Activated T-helper 17 cell treated with anti-CD3 and anti-CD28 coated beads, Interleukin-2, amount 50 U/mL, for 72 hours (primary cell): ENCODE data around the gene ZNF654. TPM values are rescaled to one million over a fixed set of nuclear protein-coding genes. Genes with fewer than 3 reads are reported as not detected.
A peak's percentile ranks its signal among the peaks of the same experiment; 100 is the strongest.
"Not testable (repeated sequence)": the region's sequence is repeated elsewhere in the genome, so short reads cannot be mapped to it uniquely, and the experiment has no call there.

Experiments
- ATAC-seq: fragments of 150-1000 bp; cut with Tn5 transposase; replicated peaks from 2 replicates; pipeline ENCODE4 v1.10.0; 2021; ENCODE audit warnings: mild to moderate bottlenecking, moderate library complexity
- H3K27ac Mint-ChIP-seq: one replicate; pipeline ENCODE4 v1.8.0; 2022; ENCODE audit warnings: mixed read lengths
- H3K27me3 Mint-ChIP-seq: one replicate; pipeline ENCODE4 v1.8.0; 2022; ENCODE audit warnings: mixed read lengths
- H3K36me3 Mint-ChIP-seq: one replicate; pipeline ENCODE4 v1.8.0; 2022; ENCODE audit warnings: low read depth, mild to moderate bottlenecking, mixed read lengths
- H3K4me1 Mint-ChIP-seq: one replicate; pipeline ENCODE4 v1.8.0; 2022; ENCODE audit warnings: mixed read lengths
- H3K4me3 Mint-ChIP-seq: one replicate; pipeline ENCODE4 v1.8.0; 2022; ENCODE audit warnings: mild to moderate bottlenecking, mixed read lengths
- H3K9me3 Mint-ChIP-seq: one replicate; pipeline ENCODE4 v1.8.0; 2022; ENCODE audit warnings: mixed read lengths
- total RNA-seq, 2 donors: library from RNA; stranded (reverse); gene quantifications; one replicate each; pipeline ENCODE4 v1.2.3, GENCODE V29; 2022

Gene ZNF654
- total RNA-seq: 10 to 100 TPM; 24.6 to 37.0 TPM

DNA sequence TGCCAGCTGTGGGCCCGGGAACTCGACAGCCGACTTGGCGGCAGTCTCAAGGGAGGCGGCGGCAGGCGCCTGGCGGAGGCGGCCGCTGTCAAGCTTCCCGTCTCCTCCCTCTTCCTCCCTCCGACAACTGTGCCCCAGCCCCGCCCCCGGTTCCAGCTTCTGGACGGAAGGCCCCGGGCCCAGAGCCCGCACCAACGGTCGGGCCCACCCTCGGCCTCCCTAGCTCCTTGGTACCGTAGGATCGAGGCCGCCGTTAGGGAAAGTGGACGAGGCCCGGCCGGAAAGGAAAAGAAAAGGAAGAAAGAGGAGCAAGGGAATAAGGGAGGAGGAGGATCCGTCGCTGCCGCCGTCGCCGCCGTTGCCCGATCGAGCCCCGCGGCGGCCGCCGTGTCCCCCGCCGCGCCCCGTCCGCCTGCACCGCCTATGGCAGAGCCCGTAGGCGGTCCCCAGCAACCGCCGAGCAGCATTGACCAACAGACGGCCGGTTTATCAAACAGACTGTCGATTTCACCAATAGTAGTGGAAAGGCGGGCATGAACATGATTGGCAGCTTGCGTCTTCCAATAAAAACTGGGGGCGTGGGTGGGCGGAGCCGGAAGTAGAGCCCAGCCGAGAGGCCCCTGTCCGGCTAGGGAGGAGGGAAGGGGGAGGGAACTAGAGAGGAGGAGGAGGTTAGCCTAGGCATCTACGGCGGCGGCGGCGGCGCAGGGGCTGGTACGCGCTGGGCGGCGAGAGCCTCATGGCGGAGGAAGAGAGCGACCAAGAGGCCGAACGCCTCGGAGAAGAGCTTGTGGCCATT, at the start of gene ZNF654, which contains the start of gene CGGBP1:
TSS of gene ZNF654 (plus strand) at position 675 of the 799 bp plus-strand sequence. CDS start at position 740, 65 bp downstream.
TSS of gene CGGBP1 (minus strand) at position 425 of the 799 bp plus-strand sequence. CDS start 3,029 bp downstream, outside the sequence.
- Mint-ChIP-seq H3K36me3 (peaks cover 72% of the 10 kb centered on the region), H3K4me3 (peak within 1 kb of the TSS; percentile 96), H3K4me1 (peaks cover 30% of the 10 kb centered on the region), H3K27me3 (no peaks in the 10 kb centered on the region), H3K27ac (peak within 1 kb of the TSS; percentile 95), H3K9me3 (no peaks in the 10 kb centered on the region)
- ATAC-seq: peak; percentile 94

DNA sequence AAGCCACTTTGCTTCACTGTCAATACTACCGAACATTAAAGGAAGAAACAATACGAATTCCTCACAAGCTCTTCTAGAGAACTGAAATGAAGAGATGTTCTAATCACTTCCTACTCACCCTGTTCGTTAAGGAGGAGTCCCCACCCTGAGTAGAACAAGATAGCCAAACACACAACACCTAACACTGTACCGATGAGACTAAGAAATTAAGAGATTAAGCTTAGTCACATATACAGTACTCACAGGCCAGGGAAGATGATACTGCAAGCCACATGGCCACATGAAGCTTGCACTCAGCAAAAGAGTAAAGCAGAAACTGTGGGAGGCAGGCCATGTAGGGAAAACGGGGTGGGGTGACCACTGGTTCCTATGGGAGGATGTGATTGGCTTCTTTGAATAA, 48.2 kb upstream of the ZNF654 start:
- Mint-ChIP-seq H3K9me3 (no peaks in the 10 kb centered on the region), H3K4me1 (no peaks in the 10 kb centered on the region), H3K4me3 (no peak overlapping the region), H3K27me3 (peaks cover 4% of the 10 kb centered on the region), H3K36me3 (no peaks in the 10 kb centered on the region), H3K27ac (no peak overlapping the region)
- ATAC-seq: no peak

DNA sequence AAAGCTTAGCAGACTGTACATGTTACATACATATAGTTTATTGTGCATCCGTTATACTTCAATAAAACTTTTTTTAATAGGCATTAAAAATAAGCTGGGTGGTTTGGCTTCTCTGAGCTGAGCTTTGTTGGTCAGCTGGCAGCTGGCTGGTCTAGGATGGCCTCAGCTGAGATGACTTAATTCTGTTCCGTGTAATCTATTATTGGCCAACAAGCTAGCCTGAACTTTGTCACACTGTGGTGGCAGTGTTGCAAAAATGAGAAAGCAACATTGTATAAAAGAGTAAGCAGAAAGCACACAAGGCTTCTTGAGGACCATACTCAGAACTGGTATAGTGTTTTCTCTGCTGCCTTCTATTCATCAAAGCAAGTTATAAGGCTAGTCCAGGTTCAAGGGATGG, 45.5 kb upstream of the ZNF654 start:
- H3K27ac Mint-ChIP-seq: no peak overlapping the region
- H3K27me3 Mint-ChIP-seq: no peaks in the 10 kb centered on the region
- H3K4me3 Mint-ChIP-seq: no peak overlapping the region
- no peaks in the 10 kb centered on the region for H3K9me3 Mint-ChIP-seq
- no peaks in the 10 kb centered on the region for H3K36me3 Mint-ChIP-seq
- no peak for ATAC-seq
- peaks cover 8% of the 10 kb centered on the region for H3K4me1 Mint-ChIP-seq

DNA sequence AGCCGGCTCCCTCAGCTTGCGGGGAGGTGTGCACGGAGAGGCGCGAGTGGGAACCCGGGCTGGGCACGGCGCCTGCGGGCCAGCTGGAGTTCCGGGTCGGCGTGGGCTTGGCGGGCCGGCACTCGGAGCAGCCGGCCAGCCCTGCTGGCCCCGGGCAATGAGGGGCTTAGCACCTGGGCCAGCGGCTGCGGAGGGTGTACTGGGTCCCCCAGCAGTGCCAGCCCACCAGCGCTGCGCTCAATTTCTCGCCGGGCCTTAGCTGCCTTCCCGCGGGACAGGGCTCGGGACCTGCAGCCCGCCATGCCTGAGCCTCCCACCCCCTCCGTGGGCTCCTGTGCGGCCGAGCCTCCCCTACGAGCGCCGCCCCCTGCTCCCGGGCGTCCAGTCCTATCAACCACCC, 43.4 kb upstream of the ZNF654 start:
- H3K9me3 Mint-ChIP-seq, H3K27ac Mint-ChIP-seq, H3K4me1 Mint-ChIP-seq, ATAC-seq, H3K27me3 Mint-ChIP-seq, H3K36me3 Mint-ChIP-seq, H3K4me3 Mint-ChIP-seq: not testable (repeated sequence)

DNA sequence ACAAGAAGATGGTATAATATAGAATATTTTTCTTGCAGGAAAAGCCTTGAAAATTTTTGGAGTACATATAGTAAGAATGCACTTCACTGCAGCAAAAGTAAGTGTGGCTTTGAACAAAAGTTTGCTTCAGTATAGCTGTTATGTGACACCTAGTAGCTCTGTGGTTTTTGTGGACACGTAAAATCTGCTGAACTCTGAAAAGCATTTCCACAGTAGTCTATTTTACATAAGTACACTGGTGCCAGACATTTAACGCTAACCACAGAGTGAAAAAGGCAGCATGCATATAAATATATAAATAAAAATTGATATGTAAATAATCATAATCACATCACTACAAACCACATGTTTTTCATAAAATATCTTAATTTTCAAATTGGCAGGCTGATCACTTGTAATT, 40.0 kb upstream of the ZNF654 start:
- ATAC-seq: peak; percentile 77
- no peaks in the 10 kb centered on the region for H3K27me3 Mint-ChIP-seq
- H3K4me3 Mint-ChIP-seq: no peak overlapping the region
- no peaks in the 10 kb centered on the region for H3K9me3 Mint-ChIP-seq
- peaks cover 8% of the 10 kb centered on the region for H3K4me1 Mint-ChIP-seq
- no peaks in the 10 kb centered on the region for H3K36me3 Mint-ChIP-seq
- H3K27ac Mint-ChIP-seq: no peak overlapping the region

DNA sequence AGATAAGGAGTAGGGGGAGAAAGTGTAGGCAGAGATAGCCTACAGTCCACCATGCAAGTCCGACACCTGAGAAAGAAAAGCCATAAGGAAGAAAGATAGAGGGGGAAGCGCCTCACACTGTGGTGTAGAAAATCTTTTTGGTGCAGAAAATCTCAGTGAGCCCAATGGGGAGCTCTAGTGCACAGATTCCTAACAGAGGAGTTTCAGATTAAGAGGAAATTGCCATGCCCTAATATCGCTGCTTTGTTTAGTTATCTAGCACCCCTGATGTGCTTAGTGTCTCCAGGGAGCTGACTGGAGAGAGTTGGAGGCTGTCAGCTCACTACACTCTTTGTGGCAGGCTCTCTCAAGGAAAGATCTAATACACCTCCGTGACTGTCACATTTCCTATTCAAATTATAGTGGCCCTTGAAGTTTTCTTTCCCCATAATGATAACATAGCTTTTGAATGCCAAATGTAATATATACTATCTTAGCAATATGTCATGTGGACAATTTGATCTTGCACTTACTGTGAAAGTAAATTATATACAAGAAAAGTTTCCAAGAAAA, 34.0 kb upstream of the ZNF654 start:
- Mint-ChIP-seq H3K36me3 (no peaks in the 10 kb centered on the region), H3K4me1 (peaks cover 7% of the 10 kb centered on the region), H3K27me3 (no peaks in the 10 kb centered on the region), H3K9me3 (no peaks in the 10 kb centered on the region), H3K27ac (no peak overlapping the region), H3K4me3 (no peak overlapping the region)
- ATAC-seq: no peak

DNA sequence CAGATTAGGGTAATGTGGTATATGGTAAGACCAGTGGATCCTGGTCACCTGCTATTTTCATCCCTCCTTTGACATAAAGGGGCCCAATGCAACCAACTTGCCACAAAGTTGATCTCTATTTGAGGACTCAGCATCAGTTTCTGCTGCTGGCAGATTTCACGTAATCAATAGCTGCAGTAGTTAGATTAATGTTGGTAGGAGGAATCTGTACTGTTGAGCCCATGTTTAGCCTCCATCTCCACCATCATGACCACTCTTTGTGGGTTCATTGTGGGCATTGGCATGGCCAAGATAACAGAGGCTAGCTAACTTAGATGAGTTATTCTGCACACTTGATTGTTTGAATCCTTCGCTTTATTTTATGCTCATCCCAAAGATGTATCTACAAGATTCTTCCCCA, 30.2 kb upstream of the ZNF654 start:
- Mint-ChIP-seq H3K27ac (no peak overlapping the region), H3K27me3 (no peaks in the 10 kb centered on the region), H3K9me3 (no peaks in the 10 kb centered on the region), H3K36me3 (no peaks in the 10 kb centered on the region), H3K4me1 (peaks cover 24% of the 10 kb centered on the region), H3K4me3 (no peak overlapping the region)
- ATAC-seq: no peak

DNA sequence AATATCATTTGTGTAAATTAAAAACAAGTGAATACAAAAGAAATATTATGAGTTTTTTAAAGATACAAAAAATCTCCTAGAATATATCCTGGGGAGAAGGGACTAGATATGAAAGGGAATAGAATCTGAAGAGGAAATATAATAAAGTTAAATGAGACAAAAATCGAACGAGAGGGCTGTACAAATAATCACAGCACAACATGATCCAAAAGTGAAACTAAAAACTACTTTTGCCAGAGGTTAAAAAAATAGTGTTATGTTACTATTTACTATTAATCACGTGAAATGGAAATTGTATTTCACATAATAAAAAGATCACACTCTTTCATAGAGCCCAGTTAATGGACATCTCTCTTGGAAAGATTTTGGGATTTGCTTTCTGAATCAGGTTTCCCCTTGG, 28.8 kb upstream of the ZNF654 start:
- ATAC-seq: no peak
- Mint-ChIP-seq H3K36me3 (no peaks in the 10 kb centered on the region), H3K9me3 (no peaks in the 10 kb centered on the region), H3K27ac (no peak overlapping the region), H3K4me3 (peak overlapping the region; percentile 38), H3K4me1 (peaks cover 24% of the 10 kb centered on the region), H3K27me3 (no peaks in the 10 kb centered on the region)

DNA sequence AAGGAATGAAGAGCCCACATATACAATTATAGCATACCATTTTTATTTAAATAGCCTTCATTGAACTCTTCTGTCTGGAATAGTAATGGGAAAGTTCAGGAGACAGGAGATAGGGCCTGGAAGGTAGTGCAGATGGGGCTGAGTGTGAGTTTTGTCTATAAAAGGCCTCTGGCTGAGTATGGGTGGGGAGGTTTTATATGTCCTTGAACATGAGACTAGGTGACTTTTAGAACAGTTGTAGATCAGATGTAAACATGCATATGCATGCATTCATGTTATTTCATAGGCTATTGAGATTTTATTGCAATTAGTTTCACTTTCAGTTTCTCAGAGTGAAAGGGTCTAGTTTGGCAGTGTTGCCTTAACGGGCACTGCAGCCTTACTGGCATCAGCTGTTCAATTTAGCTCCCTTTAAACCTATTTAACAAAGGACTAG, 27.4 kb upstream of the ZNF654 start:
- H3K4me3 Mint-ChIP-seq: peak overlapping the region; percentile 80
- no peaks in the 10 kb centered on the region for H3K27me3 Mint-ChIP-seq
- peak; percentile 83 for ATAC-seq
- H3K27ac Mint-ChIP-seq: peak overlapping the region; percentile 79
- no peaks in the 10 kb centered on the region for H3K36me3 Mint-ChIP-seq
- no peaks in the 10 kb centered on the region for H3K9me3 Mint-ChIP-seq
- H3K4me1 Mint-ChIP-seq: peaks cover 24% of the 10 kb centered on the region

DNA sequence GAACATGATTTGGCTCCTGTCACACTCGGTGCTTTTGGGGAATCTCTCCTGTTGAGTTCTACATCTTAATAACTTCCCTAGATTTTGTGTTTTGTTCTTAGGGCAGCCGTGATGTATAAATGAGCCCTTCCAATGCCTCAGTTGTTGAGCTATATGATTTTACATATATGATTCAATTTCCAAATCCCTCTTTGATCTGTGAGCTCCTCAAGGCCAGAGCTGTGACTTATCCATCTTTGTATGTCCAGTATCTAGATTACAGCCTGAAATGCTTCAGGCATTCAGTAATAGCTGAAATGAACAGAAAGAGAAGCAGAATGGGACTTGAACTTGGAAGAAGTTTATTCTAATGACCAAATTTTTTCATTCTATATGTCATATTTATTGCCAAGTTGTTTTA, 26.8 kb upstream of the ZNF654 start:
- H3K36me3 Mint-ChIP-seq: no peaks in the 10 kb centered on the region
- H3K27me3 Mint-ChIP-seq: no peaks in the 10 kb centered on the region
- H3K9me3 Mint-ChIP-seq: no peaks in the 10 kb centered on the region
- H3K4me1 Mint-ChIP-seq: peaks cover 24% of the 10 kb centered on the region
- peak; percentile 53 for ATAC-seq
- H3K4me3 Mint-ChIP-seq: peak overlapping the region; percentile 80
- peak overlapping the region; percentile 79 for H3K27ac Mint-ChIP-seq

DNA sequence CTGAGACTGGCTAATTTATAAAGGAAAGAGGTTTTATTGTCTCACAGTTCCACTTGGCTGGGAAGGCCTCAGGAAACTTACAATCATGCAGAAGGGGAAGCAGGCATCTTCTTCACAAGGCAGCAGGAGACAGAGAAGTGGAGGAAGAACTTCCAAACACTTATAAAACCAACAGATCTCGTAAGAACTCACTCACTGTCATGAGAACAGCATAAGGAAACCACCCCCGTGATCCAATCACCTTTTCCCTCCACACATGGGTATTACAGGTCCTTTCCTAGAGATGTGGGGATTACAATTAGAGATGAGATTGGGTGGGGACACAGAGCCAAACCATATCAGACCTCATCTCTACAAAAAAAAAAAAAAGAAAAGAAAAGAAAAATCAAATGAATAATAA, 26.0 kb upstream of the ZNF654 start:
- peaks cover 28% of the 10 kb centered on the region for H3K4me1 Mint-ChIP-seq
- H3K4me3 Mint-ChIP-seq: peak overlapping the region; percentile 80
- peaks cover 6% of the 10 kb centered on the region for H3K27me3 Mint-ChIP-seq
- H3K27ac Mint-ChIP-seq: peak overlapping the region; percentile 52
- ATAC-seq: no peak
- no peaks in the 10 kb centered on the region for H3K36me3 Mint-ChIP-seq
- no peaks in the 10 kb centered on the region for H3K9me3 Mint-ChIP-seq

DNA sequence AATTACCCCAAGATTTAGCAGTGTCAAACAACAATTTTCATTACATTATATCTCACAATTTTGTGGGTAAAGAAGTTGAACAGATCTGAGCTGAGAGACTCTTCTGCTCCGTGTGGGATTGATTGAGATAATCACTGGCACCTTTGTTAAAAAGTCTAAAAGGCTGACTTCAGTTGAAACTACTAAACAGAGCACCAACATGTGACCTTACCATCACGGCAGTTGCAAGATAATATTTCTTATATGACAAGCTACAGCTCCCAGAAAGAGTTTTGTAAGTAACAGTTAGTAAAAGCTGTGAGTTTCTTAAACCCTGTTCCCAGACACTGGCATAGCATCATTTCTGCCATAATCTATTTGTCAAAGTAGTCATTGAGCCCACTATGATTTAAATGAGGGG, 25.2 kb upstream of the ZNF654 start:
- no peak overlapping the region for H3K27ac Mint-ChIP-seq
- peaks cover 28% of the 10 kb centered on the region for H3K4me1 Mint-ChIP-seq
- no peaks in the 10 kb centered on the region for H3K9me3 Mint-ChIP-seq
- ATAC-seq: no peak
- H3K36me3 Mint-ChIP-seq: no peaks in the 10 kb centered on the region
- H3K27me3 Mint-ChIP-seq: peaks cover 6% of the 10 kb centered on the region
- no peak overlapping the region for H3K4me3 Mint-ChIP-seq

DNA sequence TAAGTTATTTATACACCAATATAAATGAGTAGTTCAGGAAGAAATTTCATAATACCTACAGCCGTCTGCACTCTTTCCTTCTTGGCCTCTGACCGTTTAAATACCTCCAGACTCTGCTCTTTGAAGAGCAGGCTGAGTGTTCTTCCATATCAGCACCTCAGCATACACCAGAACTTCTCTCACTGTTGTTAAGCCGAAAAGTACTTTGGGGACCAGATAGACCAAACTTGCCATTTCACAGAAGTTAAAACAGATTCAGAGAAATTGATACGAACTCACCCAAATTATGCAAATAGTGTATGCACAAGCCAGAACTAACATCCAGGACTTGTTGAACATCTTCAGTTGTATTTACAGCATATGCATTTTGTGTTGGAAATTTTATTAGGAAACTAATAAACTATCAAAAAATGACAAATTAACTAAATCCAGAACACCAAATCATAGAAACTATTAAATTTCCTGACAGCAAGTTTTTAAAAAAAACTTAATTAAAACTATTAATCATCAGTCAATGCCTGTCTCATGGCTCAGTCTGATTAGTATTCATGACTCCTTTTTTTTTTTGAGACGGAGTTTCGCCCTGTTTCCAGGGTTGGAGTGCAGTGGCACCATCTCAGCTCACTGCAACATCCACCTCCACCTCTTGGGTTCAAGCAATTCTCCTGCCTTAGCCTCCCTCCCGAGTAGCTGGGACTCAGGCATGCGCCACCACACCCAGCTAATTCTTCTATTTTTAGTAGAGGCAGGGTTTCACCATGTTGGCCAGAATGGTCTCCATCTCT, 24.4 kb upstream of the ZNF654 start:
- H3K27me3 Mint-ChIP-seq: peaks cover 6% of the 10 kb centered on the region
- H3K36me3 Mint-ChIP-seq: no peaks in the 10 kb centered on the region
- H3K4me1 Mint-ChIP-seq: peaks cover 23% of the 10 kb centered on the region
- ATAC-seq: no peak
- H3K9me3 Mint-ChIP-seq: no peaks in the 10 kb centered on the region
- H3K4me3 Mint-ChIP-seq: no peak overlapping the region
- H3K27ac Mint-ChIP-seq: no peak overlapping the region

DNA sequence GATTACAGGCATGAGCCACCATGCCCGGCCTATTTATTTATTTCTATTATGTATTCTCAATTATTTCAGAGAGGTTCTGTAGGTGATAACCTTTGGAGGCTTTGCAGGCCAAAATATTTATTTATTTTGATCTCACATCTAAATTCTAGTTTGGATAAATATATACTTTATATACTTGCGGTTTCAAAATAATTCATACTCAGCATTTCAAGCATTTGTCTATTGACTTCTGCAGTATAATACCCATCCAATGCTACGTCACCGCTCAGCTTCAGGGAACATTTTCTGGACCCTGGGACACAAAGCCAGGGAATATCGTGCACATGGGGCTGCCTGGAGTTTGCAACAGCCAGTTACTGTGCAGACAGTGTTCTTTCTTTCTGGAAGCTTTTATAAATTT, 22.8 kb upstream of the ZNF654 start:
- no peak overlapping the region for H3K27ac Mint-ChIP-seq
- H3K4me1 Mint-ChIP-seq: peaks cover 20% of the 10 kb centered on the region
- H3K9me3 Mint-ChIP-seq: no peaks in the 10 kb centered on the region
- ATAC-seq: no peak
- peaks cover 6% of the 10 kb centered on the region for H3K27me3 Mint-ChIP-seq
- no peaks in the 10 kb centered on the region for H3K36me3 Mint-ChIP-seq
- H3K4me3 Mint-ChIP-seq: no peak overlapping the region

DNA sequence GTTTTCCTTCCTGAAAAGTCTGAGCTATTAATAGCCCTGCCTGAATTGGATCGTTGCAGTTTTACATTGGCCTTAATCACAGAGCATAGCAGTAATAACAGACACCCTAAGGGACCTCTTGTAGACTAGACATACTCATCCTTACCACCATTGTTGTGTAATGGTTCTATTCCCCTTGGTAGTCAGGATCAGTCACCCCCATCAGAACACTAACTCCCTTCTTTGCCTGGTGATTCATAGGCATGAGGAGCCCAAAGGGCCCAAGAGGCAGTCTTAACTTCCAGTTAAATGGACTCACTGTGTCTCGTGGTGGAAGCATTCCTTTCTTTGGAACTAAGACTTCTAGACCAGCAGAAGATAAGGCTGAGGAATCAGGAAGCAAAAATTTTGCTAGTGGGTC, 20.5 kb upstream of the ZNF654 start:
- H3K27me3 Mint-ChIP-seq: peaks cover 6% of the 10 kb centered on the region
- no peaks in the 10 kb centered on the region for H3K9me3 Mint-ChIP-seq
- ATAC-seq: no peak

More for the DNA sequence above, 20.5 kb upstream of the ZNF654 start:
- H3K4me1 Mint-ChIP-seq: peaks cover 4% of the 10 kb centered on the region
- H3K4me3 Mint-ChIP-seq: no peak overlapping the region
- no peaks in the 10 kb centered on the region for H3K36me3 Mint-ChIP-seq
- no peak overlapping the region for H3K27ac Mint-ChIP-seq
